Smooth muscle cell of the brain vasculature (primary cell): Measurements from ENCODE around the gene C16orf54.
"Not testable (repeated sequence)": the region's sequence is repeated elsewhere in the genome, so short reads cannot be mapped to it uniquely, and the experiment has no call there.

Experiments used
- DNase-seq: peaks from one replicate; pipeline ENCODE4 v3.0.0-alpha.2; 2012; ENCODE audit warnings: low read depth, low spot score

C16orf54 gene

GRCh38 chr16:29708917-29709600 is 36.7 kb downstream of the C16orf54 start:
- no peak for DNase-seq

DNA sequence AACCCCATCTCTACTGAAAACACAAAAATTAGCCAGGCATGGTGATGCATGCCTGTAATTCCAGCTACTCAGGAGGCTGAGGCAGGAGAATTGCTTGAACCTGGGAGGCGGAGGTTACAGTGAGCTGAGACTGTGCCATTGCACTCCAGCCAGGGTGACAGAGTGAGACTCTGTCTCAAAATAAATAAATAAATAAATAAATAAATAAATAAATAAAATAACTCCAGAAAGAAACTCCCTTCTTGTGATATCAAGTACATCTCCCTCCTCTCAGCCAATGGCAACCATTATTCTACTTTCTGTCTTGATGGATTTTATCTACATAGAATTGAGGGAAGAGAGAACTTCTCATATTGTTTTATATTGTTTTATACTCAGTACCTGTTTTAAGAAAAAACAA is 38.6 kb downstream of the C16orf54 start:
- DNase-seq = not testable (repeated sequence)

DNA sequence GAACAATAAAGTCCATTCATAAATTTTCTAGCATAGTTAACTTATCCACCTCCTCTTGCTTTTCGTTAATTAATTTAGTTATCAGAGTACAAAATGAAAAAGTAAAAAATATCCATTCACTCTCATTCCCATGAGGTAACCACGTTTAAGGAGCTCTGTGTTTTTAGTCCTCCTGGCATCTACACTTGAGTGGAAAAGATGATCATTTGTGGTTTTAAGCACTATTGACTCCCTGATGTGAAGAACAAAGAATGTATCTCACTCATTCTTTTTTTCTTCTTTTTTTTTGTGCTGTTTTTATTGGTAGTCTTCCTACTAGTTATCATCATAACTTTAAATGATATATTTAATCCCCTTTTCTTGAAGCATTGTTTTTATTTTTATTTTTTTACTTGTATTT is 40.8 kb downstream of the C16orf54 start:
- DNase-seq = no peak

DNA sequence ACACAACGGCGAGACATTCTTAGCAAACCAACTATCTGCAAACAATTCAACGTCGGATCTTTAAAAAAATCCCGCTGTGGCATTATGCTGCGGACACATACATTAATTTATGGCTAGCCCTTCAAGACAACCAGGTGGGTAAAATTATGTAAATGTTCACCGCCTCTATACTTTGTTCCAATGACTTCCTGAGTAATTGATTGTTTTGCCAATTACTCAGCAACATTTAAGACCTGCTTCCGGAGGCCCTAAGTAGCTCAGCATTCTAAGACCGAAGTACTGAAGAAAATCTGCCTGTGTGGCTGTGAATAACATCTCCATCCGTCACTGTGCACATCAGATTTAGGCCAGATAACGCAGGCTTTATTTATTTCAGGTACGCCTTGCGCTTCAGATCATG is 43.5 kb downstream of the C16orf54 start:
- no peak for DNase-seq

- no peak for DNase-seq
Measured at GRCh38 chr16:29701214-29701555, 44.6 kb downstream of the C16orf54 start.

DNA sequence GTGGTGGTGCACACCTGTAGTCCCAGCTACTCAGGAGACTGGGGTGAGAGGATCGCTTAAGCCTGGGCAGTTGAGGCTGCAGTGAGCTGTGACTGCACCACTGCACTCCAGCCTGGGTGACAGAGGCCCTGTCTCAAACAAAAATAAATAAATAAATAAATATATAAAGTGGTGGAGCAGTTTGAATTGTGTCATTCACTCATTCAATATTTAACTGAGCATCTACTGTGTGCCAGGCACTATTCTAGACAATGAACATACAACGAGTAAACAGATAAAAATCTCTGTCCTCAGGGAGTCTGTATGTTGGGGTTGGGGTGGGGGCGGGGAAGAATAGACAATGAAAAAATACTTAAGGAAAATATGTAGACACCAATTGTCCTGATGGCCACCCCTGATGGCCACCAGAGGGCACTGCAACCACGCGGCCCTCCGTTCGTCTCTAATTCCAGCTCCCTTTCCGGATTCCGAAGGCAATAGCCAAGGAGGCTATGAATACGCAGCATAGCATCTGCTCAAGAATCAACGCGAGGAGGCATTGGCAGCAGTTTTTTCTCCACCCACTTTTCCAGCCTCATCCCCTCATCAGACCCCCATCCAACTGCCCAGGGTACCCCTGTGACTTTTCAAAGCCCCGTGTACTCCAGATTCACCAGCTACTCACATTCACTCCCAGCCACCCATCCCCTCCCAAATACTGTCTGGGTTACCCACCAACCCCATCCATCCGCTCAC is 45.4 kb downstream of the C16orf54 start:
- DNase-seq = peak; percentile 73

- no peak for DNase-seq
Measured at GRCh38 chr16:29699324-29700219, 46.2 kb downstream of the C16orf54 start.

DNA sequence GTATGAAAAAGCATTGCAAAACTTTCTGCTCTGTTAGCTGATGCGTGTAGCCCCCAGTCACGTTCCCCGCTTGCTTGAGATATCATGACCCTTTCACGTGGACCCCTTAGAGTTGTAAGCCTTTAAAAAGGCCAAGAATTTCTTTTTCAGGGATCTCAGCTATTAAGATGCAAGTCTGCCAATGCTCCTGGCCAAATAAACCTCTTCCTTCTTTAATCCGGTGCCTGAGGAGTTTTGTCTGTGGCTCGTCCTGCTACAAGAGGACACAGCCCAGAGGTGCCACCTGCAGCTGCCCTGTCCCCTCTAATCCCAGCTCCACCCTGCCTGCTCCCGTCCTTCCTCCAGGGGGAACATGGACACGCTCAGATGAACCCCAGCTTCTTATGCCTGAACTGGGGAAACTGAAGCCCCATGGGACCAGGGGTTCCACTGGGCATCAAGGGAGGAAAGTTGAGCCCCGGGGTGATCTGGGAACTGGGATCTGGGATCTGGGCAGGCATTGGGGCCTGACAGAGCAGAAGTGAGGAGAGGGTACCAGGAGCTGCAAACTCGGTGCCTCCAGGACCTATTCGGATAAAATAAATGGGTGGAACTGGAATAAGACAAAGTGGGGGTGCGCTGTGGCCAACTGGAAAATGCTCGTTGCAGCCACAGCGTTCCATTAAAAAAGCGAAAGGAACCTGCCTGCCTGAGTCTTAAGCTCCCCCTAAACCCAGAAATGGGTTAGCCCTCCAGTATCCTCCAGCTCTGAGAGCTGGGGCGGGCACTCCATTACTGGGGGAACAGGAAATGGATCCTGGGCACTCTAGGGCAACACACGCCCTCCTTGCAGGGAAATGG is 47.1 kb downstream of the C16orf54 start:
- DNase-seq = no peak

DNA sequence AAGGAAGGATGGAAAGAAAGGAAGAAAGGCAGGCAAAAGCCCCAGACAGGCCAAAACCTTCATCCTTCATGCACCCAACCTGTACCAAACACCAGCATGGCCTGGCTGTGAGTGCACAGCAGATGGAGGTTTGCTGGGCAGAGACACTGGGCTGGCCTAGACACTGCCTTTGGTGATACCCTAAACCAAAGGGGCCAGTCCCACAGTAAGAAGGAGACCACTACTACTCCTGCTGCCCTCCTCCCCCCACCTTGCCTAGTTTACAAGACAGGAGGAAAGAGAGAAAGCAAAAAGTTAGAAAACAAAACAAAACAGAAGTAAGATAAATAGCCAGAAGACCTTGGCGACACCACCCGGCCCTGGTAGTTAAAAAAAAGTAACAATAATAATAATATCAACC is 47.7 kb downstream of the C16orf54 start:
- DNase-seq = no peak

DNA sequence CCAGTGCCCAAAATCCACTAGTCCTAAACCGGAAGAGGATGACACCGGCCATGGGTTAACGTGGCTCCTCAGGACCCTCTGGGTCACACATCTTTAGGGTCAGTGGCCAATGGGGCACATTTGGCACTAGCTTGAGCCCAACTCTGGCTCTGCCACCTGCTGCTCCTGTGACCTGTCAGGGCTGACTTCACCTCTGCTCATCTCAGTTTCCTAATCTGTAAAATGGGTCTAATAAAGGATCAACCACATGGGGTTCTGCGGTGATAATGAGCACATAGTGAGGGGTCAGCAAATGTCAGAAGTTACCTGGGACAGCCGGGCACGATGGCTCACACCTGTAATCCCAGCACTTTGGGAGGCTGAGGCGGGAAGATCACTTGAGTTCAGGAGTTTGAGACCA is 48.4 kb downstream of the C16orf54 start:
- no peak for DNase-seq

GRCh38 chr16:29696881-29697331 is 48.9 kb downstream of the C16orf54 start:
- no peak for DNase-seq

DNA sequence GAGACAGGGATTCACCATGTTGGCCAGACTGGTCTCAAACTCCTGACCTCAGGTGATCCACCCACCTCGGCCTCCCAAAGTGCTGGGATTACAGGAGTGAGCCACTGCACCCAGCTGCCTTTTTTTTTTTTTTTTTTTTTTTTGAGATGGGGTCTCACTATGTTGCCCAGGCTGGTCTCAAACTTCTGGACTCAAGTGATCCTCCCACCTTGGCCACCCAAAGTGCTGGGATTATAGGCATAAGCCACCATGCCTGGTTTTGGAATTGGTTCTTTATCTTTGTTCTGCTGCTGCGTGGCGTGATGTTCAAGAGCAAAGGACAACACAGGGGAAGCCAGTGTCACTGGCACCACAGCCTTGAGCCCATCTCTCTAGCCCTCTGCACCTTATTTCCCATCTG is 50.1 kb downstream of the C16orf54 start:
- not testable (repeated sequence) for DNase-seq

DNA sequence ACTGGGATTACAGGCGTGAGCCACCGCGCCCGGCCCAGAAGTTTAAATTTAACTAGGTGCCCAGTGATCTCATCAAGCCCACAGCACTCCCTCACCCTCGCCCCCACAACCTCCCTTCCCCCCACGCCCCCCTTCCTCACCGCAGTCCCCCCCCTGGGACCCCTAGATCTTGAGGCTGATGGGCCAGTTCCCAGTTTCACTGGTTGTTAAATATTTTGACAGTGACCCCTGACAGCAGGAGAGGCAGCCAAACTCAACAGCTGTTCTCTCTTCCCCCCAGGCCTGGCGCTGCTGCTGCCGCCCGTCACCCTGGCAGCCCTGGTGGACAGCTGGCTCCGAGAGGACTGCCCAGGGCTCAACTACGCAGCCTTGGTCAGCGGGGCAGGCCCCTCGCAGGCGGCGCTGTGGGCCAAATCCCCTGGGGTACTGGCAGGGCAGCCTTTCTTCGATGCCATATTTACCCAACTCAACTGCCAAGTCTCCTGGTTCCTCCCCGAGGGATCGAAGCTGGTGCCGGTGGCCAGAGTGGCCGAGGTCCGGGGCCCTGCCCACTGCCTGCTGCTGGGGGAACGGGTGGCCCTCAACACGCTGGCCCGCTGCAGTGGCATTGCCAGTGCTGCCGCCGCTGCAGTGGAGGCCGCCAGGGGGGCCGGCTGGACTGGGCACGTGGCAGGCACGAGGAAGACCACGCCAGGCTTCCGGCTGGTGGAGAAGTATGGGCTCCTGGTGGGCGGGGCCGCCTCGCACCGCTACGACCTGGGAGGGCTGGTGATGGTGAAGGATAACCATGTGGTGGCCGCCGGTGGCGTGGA is 51.2 kb downstream of the C16orf54 start:
- no peak for DNase-seq

- DNase-seq = not testable (repeated sequence)
Measured at GRCh38 chr16:29692606-29693005, 53.2 kb downstream of the C16orf54 start.
